Vagina (tissue), 2 donors: Measurements from ENCODE around the gene SUPT16H. TPM values are rescaled to one million over a fixed set of nuclear protein-coding genes. Genes with fewer than 3 reads are reported as not detected.
A peak's percentile ranks its signal among the peaks of the same experiment; 100 is the strongest.

Experiments
- DNase-seq, 2 donors: peaks; one replicate each; pipeline ENCODE4 v3.0.0-alpha.2; 2017; ENCODE audit errors: extremely low spot score in 2 of 2
- H3K27ac ChIP-seq: fragments of 200-600 bp; sonication (generic); one replicate; pipeline ENCODE4 v1.5.1; 2019
- H3K27me3 ChIP-seq: fragments of 200-600 bp; sonication (generic); one replicate; pipeline ENCODE4 v1.5.1; 2019
- H3K36me3 ChIP-seq, 2 donors: fragments of 200-600 bp; sonication (generic); one replicate each; pipeline ENCODE4 v1.5.1; 2017 to 2019
- H3K4me1 ChIP-seq: fragments of 200-600 bp; sonication (generic); one replicate; pipeline ENCODE4 v1.5.1; 2019
- H3K4me3 ChIP-seq, 2 donors: fragments of 200-600 bp; sonication (generic); 1 replicate in 1 of 2; 2 replicates in 1 of 2; pipeline ENCODE4 v1.5.1; 2016 to 2019
- H3K9me3 ChIP-seq: fragments of 200-600 bp; sonication (generic); one replicate; pipeline ENCODE4 v1.5.1; 2019
- POLR2A ChIP-seq, 2 donors: fragments of 450-650 bp; IDR thresholded peaks; one replicate each; pipeline ENCODE4 v1.6.1; 2017; ENCODE audit warnings: antibody characterized with exemption in 2 of 2, mild to moderate bottlenecking in 2 of 2, moderate library complexity in 2 of 2
- POLR2AphosphoS5 ChIP-seq, 2 donors: sonication (generic); formaldehyde crosslinking; IDR thresholded peaks; one replicate each; pipeline ENCODE4 v1.9.0; 2017; ENCODE audit warnings: antibody characterized with exemption in 2 of 2, mild to moderate bottlenecking in 2 of 2, low read depth in 1 of 2; ENCODE audit not compliant: insufficient read depth in 1 of 2
- intact Hi-C: fragments of 100-400 bp; cut with DNase I; formaldehyde crosslinking; loops from one replicate; pipeline ENCODE4 v1.15.1; 2023
- total RNA-seq: library from RNA; depleted of rRNA; stranded (reverse); fragments of >200 nt; gene quantifications from one replicate; pipeline ENCODE4 v1.2.3, GENCODE V29; 2016
- TF ChIP-seq, protein P1 (sequence below), 3 experiments: fragments of 450-650 bp in 2 of 3; fragments of 200-600 bp in 1 of 3; sonication (generic) in 1 of 3; IDR thresholded peaks; one replicate each; pipeline ENCODE4 v1.5.1; 2017 to 2019; ENCODE audit warnings: antibody characterized with exemption in 3 of 3, mild to moderate bottlenecking in 2 of 3, moderate library complexity in 2 of 3

Gene SUPT16H
- total RNA-seq, 1 donor from 2014 or later = 50.1 TPM

DNA sequence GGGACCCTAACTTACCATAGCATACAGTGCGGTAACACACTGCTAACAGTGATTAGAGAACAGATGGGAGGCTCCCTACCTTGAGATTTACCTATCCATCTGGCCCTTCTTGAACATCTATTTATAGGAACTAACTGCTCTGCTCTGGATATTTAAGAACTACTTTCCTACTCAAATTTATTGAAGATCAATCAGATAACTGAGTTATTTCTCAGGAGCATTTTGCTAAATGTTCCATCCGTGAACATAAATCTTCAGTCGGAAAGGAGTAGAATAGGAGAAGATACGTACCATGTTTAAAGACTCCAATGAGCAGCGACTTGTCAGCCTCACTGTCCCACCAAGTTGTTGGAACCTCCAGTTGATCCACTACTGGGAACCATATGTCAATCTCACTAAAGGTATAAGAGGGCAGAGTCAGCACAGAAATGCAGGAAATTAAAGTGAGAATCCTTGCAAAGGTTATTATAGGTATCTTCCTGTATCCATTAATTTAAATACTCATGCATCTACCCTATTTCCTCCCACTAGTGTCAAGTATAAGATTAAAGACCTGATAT lies 15.6 kb upstream of the SUPT16H start:
- no peaks in the 10 kb centered on the region for H3K27me3 ChIP-seq
- H3K4me3 ChIP-seq = no peak overlapping the region
- no peaks in the 10 kb centered on the region for H3K9me3 ChIP-seq
- intact Hi-C loops = no loop called here
- TF ChIP-seq, protein P1, sequence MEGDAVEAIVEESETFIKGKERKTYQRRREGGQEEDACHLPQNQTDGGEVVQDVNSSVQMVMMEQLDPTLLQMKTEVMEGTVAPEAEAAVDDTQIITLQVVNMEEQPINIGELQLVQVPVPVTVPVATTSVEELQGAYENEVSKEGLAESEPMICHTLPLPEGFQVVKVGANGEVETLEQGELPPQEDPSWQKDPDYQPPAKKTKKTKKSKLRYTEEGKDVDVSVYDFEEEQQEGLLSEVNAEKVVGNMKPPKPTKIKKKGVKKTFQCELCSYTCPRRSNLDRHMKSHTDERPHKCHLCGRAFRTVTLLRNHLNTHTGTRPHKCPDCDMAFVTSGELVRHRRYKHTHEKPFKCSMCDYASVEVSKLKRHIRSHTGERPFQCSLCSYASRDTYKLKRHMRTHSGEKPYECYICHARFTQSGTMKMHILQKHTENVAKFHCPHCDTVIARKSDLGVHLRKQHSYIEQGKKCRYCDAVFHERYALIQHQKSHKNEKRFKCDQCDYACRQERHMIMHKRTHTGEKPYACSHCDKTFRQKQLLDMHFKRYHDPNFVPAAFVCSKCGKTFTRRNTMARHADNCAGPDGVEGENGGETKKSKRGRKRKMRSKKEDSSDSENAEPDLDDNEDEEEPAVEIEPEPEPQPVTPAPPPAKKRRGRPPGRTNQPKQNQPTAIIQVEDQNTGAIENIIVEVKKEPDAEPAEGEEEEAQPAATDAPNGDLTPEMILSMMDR (IDR thresholded peaks at IDR 0.05) = no peak
- TF ChIP-seq POLR2AphosphoS5 (IDR thresholded peaks at IDR 0.05; ENCODE audit: insufficient read depth in 1 of 2, low read depth in 1 of 2) (no peak), POLR2A (IDR thresholded peaks at IDR 0.05) (no peak)
- DNase-seq = no peak
- H3K4me1 ChIP-seq = no peaks in the 10 kb centered on the region
- peaks cover 5 to 99% of the 10 kb centered on the region in 2 donors for H3K36me3 ChIP-seq
- H3K27ac ChIP-seq = no peak overlapping the region

DNA sequence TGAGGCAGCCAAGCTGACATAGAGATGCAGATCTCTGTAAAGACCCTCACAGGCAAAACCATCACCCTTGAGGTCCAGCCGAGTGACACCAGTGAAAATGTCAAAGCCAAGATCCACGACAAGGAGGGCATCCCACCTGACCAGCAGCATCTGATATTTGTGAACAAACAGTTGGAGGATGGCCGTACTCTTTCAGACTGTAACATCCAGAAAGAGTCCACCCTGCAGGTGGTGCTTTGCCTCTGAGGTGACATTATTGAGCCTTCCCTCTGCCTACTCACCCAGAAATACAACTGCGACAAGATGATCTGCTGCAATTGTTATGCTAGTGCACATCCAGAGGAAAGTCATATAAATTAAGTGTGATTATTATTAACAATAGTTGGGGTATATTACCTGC lies 15.1 kb upstream of the SUPT16H start:
- intact Hi-C loops = no loop called here
- Histone ChIP-seq H3K27me3 (no peaks in the 10 kb centered on the region), H3K4me3 (no peak overlapping the region), H3K27ac (no peak overlapping the region), H3K36me3 (peaks cover 5 to 99% of the 10 kb centered on the region in 2 donors), H3K9me3 (no peaks in the 10 kb centered on the region), H3K4me1 (no peaks in the 10 kb centered on the region)
- DNase-seq = no peak
- TF ChIP-seq POLR2AphosphoS5 (IDR thresholded peaks at IDR 0.05; ENCODE audit: insufficient read depth in 1 of 2, low read depth in 1 of 2) = no peak
- TF ChIP-seq POLR2A (IDR thresholded peaks at IDR 0.05) = no peak
- TF ChIP-seq, protein P1 (IDR thresholded peaks at IDR 0.05) = no peak

DNA sequence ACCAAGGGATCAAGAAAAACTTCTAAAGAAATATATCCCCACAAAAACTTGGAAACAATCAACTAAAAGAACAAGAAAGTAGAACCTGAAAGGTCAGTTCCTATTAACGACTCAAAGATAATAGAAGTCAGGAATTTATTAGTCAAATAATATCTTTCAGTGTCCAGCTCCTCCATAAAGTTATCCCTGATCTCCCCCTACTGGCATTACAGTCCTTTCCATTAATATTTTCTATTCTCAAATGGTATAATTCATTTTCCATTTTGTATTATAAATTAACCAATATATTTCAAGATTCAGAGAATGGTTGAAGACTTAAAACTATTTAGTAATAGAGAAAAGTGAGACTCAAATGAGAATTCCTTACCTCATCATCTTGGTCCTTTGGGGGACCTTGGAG lies 11.6 kb upstream of the SUPT16H start:
- H3K36me3 ChIP-seq = peaks cover 6 to 100% of the 10 kb centered on the region in 2 donors
- H3K9me3 ChIP-seq = no peaks in the 10 kb centered on the region
- no peaks in the 10 kb centered on the region for H3K4me1 ChIP-seq
- no peak for TF ChIP-seq POLR2AphosphoS5 (IDR thresholded peaks at IDR 0.05; ENCODE audit: insufficient read depth in 1 of 2, low read depth in 1 of 2)
- TF ChIP-seq, protein P1 (IDR thresholded peaks at IDR 0.05) = no peak
- no peak for TF ChIP-seq POLR2A (IDR thresholded peaks at IDR 0.05)
- H3K27ac ChIP-seq = no peak overlapping the region
- intact Hi-C loops = no loop called here
- H3K4me3 ChIP-seq = no peak overlapping the region
- DNase-seq = no peak
- H3K27me3 ChIP-seq = no peaks in the 10 kb centered on the region

DNA sequence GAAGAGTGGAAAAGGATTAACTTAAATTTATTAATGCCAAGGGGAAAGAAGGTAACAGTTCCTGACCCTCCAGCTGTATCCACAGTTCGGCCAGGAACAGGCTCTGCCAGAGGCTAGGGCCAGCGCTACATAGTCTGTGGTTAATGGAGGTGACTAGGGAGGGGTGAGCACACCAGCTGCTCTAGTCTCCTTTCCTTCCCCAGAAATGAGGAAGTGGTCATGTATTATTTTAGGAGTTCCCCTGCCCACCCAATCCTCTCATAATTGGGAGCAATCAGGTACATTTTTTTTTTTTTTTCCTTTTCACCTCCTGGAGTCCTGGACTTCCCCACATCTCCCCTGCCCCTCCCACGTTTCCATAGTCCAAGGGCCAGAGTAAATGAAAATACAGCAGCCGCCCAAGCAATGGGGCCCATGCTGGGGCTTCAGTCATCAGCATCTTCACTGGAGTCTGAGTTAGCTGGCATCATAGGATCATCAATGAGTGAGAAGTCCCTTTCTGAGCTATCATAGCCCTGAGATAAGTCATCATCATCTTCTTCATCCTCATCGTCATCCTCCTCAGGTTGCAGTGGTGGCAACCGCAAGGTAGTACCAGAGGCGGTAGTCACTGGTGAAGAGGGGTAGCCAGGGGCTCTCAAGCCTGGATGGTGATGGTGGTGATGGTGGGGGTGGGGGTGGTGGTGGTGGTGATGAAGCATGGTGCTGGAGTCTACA lies 1.5 kb upstream of the SUPT16H start:
- Histone ChIP-seq H3K27me3 (no peaks in the 10 kb centered on the region), H3K36me3 (peaks cover 0 to 31% of the 10 kb centered on the region in 2 donors), H3K4me1 (peaks cover 37% of the 10 kb centered on the region), H3K9me3 (no peaks in the 10 kb centered on the region), H3K4me3 (no peak overlapping the region), H3K27ac (peak overlapping the region; percentile 92)
- intact Hi-C loops = no loop called here
- TF ChIP-seq POLR2A (IDR thresholded peaks at IDR 0.05) = no peak
- DNase-seq = no peak

DNA sequence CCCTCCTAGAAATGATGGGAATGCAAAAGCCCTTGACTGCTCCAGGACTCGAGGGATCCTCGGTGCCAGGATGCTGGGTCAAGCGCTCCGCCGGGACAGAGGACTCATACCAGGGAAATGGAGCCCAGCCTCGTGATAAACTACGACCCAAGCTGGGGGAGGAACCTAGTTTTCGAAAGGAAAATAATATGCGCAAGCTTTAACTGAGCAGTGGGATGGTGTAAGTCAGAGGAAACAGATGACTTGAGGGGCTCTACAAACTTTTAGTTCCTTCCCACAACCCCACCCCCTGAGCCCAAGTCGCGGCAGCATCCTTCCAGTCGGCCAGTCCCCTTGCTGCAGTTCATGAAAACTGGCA lies 654 bp upstream of the SUPT16H start:
- H3K27me3 ChIP-seq = no peaks in the 10 kb centered on the region
- intact Hi-C loops = no loop called here
- TF ChIP-seq POLR2AphosphoS5 (IDR thresholded peaks at IDR 0.05; ENCODE audit: insufficient read depth in 1 of 2, low read depth in 1 of 2) (no peak), POLR2A (IDR thresholded peaks at IDR 0.05) (no peak)
- TF ChIP-seq, protein P1 (IDR thresholded peaks at IDR 0.05) = no peak

More for the DNA sequence above, 654 bp upstream of the SUPT16H start:
- H3K9me3 ChIP-seq = no peaks in the 10 kb centered on the region
- H3K27ac ChIP-seq = peak overlapping the region; percentile 92
- H3K4me1 ChIP-seq = peaks cover 40% of the 10 kb centered on the region
- no peak for DNase-seq
- peaks cover 0 to 22% of the 10 kb centered on the region in 2 donors for H3K36me3 ChIP-seq
- H3K4me3 ChIP-seq = peak overlapping the region; percentile 79 to 92
